NAMALWA (cell line): Measurements from ENCODE around the gene PLXNA4.

ENCODE experiments used
- DNase-seq: peaks from one replicate; pipeline ENCODE4 v3.0.0-alpha.2; 2015; ENCODE audit warnings: low spot score

The PLXNA4 gene

GRCh38 chr7:132261327-132262159 is 314.7 kb downstream of the PLXNA4 start:
- DNase-seq = no peak

- DNase-seq = no peak
These were observed 318.0 kb downstream of the PLXNA4 start for GRCh38 chr7:132258231-132258630.

- no peak for DNase-seq
These were observed 319.0 kb downstream of the PLXNA4 start for GRCh38 chr7:132257253-132257652.

- DNase-seq = no peak
These were observed 319.5 kb downstream of the PLXNA4 start for GRCh38 chr7:132256721-132257212.

- DNase-seq = no peak
These were observed 320.4 kb downstream of the PLXNA4 start for GRCh38 chr7:132255898-132256297.

GRCh38 chr7:132255115-132255797 is 321.0 kb downstream of the PLXNA4 start:
- no peak for DNase-seq

- no peak for DNase-seq
These were observed 321.8 kb downstream of the PLXNA4 start for GRCh38 chr7:132254455-132254854.

GRCh38 chr7:132252793-132253100 is 323.5 kb downstream of the PLXNA4 start:
- no peak for DNase-seq

GRCh38 chr7:132251327-132251659 is 325.0 kb downstream of the PLXNA4 start:
- DNase-seq = no peak

- DNase-seq = no peak
These were observed 325.6 kb downstream of the PLXNA4 start for GRCh38 chr7:132250480-132251326.

GRCh38 chr7:132249256-132249971 is 326.9 kb downstream of the PLXNA4 start:
- DNase-seq = peak; percentile 17

- no peak for DNase-seq
These were observed 327.4 kb downstream of the PLXNA4 start for GRCh38 chr7:132248841-132249240.

- DNase-seq = no peak
These were observed 328.2 kb downstream of the PLXNA4 start for GRCh38 chr7:132247995-132248618.

GRCh38 chr7:132246591-132246990 is 329.7 kb downstream of the PLXNA4 start:
- DNase-seq = no peak

- no peak for DNase-seq
These were observed 330.7 kb downstream of the PLXNA4 start for GRCh38 chr7:132245539-132245938.

- DNase-seq = no peak
These were observed 331.3 kb downstream of the PLXNA4 start for GRCh38 chr7:132244903-132245480.

GRCh38 chr7:132243463-132243862 is 332.8 kb downstream of the PLXNA4 start:
- no peak for DNase-seq

GRCh38 chr7:132243051-132243450 is 333.2 kb downstream of the PLXNA4 start:
- no peak for DNase-seq

- no peak for DNase-seq
These were observed 334.0 kb downstream of the PLXNA4 start for GRCh38 chr7:132242192-132242812.

GRCh38 chr7:132240821-132241422 is 335.3 kb downstream of the PLXNA4 start:
- no peak for DNase-seq
